ENCODE results near the gene FAM227B. TPM values are rescaled to one million over a fixed set of nuclear protein-coding genes. Genes with fewer than 3 reads are reported as not detected.

Gene FAM227B
- total and polyA plus RNA-seq, 9 donors, result 7.0 to 21.8 (median 11.5) TPM

DNA sequence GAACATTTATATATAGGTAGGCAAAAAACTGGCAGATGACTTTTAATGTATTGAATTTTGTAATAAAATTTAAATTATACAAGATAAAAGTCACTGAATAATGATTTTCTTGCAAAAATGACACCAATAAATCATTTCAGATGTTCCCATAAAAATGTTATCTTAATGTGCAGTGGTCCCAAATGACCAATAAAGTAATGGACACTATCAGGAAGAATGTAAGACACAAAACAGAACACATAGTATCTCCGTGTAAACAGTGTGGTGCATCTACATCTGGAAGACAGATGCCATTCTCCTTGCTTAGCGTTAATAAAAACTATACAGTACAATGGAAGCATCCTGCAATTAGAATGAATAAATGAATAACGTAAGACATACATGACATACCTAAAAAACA, 156.1 kb downstream of the FAM227B start:
- no peak for DNase-seq
- 82 to 90% (median 82%) methylated on average over 3 of the region's 3 CpGs for WGBS, 3 donors
- intact Hi-C loops (cut with DNase I), result no loop called here
- TF ChIP-seq EP300 (IDR thresholded peaks at IDR 0.05), result no peak
- TF ChIP-seq POLR2A (IDR thresholded peaks at IDR 0.05), result no peak
- TF ChIP-seq, protein P1, sequence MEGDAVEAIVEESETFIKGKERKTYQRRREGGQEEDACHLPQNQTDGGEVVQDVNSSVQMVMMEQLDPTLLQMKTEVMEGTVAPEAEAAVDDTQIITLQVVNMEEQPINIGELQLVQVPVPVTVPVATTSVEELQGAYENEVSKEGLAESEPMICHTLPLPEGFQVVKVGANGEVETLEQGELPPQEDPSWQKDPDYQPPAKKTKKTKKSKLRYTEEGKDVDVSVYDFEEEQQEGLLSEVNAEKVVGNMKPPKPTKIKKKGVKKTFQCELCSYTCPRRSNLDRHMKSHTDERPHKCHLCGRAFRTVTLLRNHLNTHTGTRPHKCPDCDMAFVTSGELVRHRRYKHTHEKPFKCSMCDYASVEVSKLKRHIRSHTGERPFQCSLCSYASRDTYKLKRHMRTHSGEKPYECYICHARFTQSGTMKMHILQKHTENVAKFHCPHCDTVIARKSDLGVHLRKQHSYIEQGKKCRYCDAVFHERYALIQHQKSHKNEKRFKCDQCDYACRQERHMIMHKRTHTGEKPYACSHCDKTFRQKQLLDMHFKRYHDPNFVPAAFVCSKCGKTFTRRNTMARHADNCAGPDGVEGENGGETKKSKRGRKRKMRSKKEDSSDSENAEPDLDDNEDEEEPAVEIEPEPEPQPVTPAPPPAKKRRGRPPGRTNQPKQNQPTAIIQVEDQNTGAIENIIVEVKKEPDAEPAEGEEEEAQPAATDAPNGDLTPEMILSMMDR (IDR thresholded peaks at IDR 0.05), result no peak
- Histone ChIP-seq H3K27me3 (no peaks in the 10 kb centered on the region), H3K4me3 (no peak overlapping the region), H3K27ac (no peak overlapping the region), H3K4me1 (ENCODE audit: insufficient read depth) (peaks cover 11% of the 10 kb centered on the region), H3K9me3 (no peaks in the 10 kb centered on the region), H3K36me3 (no peaks in the 10 kb centered on the region)

DNA sequence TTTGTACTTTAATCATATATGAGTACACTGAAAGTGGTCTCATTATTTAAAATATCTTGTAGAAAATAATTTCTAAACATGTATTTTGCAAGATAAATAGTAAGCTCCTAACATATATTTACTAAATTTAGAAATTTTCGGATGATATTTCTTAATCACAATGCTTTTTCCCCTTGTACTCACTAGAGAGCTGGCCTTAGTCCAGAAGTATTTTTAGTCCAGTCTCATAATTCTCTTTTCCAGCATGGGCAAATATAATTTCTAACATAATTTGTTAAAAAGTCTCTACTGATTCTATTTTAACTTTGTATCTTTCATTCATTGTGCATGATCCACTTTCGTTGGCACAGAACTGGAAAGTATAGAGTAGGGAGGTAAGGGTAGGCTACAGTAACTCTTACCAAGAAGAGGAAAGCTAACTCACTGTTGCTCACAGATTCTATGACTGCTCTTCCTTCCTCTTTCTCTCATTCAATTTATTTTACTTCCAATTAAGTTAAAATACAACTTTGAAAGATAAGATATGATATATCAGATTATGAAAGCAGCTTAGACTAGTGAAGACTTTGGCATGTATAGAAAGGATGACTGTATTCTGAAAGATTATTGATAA, 158.3 kb downstream of the FAM227B start:
- peaks cover 13% of the 10 kb centered on the region for H3K4me1 ChIP-seq (ENCODE audit: insufficient read depth)
- no peaks in the 10 kb centered on the region for H3K27me3 ChIP-seq
- DNase-seq, result no peak
- WGBS, 3 donors, result 20 to 30% (median 27%) methylated on average over 2 of the region's 2 CpGs
- H3K27ac ChIP-seq, result no peak overlapping the region
- H3K4me3 ChIP-seq, result no peak overlapping the region
- TF ChIP-seq EP300 (IDR thresholded peaks at IDR 0.05) (no peak), POLR2A (IDR thresholded peaks at IDR 0.05) (no peak)
- TF ChIP-seq, protein P1 (IDR thresholded peaks at IDR 0.05), result no peak
- H3K9me3 ChIP-seq, result no peaks in the 10 kb centered on the region
- H3K36me3 ChIP-seq, result no peaks in the 10 kb centered on the region
- intact Hi-C loops (cut with DNase I), result no loop called here

DNA sequence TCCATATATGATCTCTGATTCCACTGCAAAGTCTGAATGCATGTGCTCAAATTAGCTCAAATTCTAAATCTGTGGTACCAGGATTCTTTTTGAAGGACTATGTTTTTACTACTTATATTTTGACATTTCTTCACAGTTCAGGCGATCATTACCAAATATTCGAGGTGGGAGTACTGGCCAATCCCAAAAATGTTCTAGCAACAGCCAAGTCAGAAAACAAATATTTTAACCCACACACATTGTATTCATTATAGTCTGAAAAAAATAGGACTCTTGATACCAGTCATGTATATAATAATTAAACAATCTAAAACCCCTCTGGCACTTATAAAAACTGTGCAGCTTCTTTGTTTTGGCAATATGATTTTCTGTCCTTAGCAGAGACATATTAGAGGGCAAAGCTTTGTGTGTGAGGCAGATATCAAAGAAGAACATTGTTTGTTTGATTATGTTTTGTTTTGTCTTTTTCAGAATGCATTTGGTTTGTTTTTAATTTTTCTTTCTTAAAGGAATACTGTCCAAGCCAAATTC, 160.1 kb downstream of the FAM227B start:
- DNase-seq, result no peak
- TF ChIP-seq POLR2A (IDR thresholded peaks at IDR 0.05) (no peak), EP300 (IDR thresholded peaks at IDR 0.05) (no peak)
- TF ChIP-seq, protein P1 (IDR thresholded peaks at IDR 0.05), result no peak
- WGBS, 3 donors, result 9 to 23% (median 13%) methylated on average over 2 of the region's 2 CpGs
- Histone ChIP-seq H3K36me3 (no peaks in the 10 kb centered on the region), H3K4me1 (ENCODE audit: insufficient read depth) (peaks cover 13% of the 10 kb centered on the region), H3K4me3 (no peak overlapping the region), H3K27ac (no peak overlapping the region), H3K27me3 (no peaks in the 10 kb centered on the region), H3K9me3 (no peaks in the 10 kb centered on the region)
- intact Hi-C loops (cut with DNase I), result no loop called here

DNA sequence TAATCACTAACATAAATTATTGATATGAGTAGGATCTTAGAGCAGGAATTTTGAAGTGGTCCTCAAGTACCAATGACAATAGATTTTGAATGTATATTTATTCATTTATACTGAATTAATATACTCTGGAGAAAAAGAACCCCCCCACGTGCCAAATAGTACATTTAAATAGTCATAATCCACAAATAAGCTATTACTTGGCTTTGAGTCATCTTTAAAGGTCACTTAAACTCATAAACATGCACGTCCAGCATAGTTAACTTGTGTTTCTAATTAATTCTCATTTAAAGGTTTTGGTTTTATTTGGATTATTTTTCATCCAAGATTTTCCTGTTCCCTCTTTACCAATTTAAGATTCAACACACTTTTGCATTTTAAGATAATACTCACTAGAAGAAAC, 162.5 kb downstream of the FAM227B start:
- no peak overlapping the region for H3K27ac ChIP-seq
- H3K36me3 ChIP-seq, result no peaks in the 10 kb centered on the region
- no peaks in the 10 kb centered on the region for H3K9me3 ChIP-seq
- no peaks in the 10 kb centered on the region for H3K27me3 ChIP-seq
- intact Hi-C loops (cut with DNase I), result no loop called here
- 6 to 11% (median 6%) methylated on average over 2 of the region's 2 CpGs for WGBS, 3 donors
- TF ChIP-seq, protein P1 (IDR thresholded peaks at IDR 0.05), result no peak
- TF ChIP-seq EP300 (IDR thresholded peaks at IDR 0.05) (no peak), POLR2A (IDR thresholded peaks at IDR 0.05) (no peak)
- DNase-seq, result no peak
- peaks cover 13% of the 10 kb centered on the region for H3K4me1 ChIP-seq (ENCODE audit: insufficient read depth)
- H3K4me3 ChIP-seq, result no peak overlapping the region
